GM12875 (cell line): ENCODE results near the gene SEMA3A.

ENCODE experiments used
- H3K4me3 ChIP-seq: one replicate; pipeline ENCODE4 v1.5.1; 2011; ENCODE audit warnings: low read depth, low read length, control low read depth
- TF ChIP-seq, protein P1 (sequence below): IDR thresholded peaks from 2 replicates; pipeline ENCODE4 v1.5.1; 2011; ENCODE audit warnings: low read depth, mild to moderate bottlenecking, control low read depth, inconsistent platforms, low read length, moderate library complexity, borderline replicate concordance; ENCODE audit not compliant: insufficient read depth

Gene SEMA3A

DNA sequence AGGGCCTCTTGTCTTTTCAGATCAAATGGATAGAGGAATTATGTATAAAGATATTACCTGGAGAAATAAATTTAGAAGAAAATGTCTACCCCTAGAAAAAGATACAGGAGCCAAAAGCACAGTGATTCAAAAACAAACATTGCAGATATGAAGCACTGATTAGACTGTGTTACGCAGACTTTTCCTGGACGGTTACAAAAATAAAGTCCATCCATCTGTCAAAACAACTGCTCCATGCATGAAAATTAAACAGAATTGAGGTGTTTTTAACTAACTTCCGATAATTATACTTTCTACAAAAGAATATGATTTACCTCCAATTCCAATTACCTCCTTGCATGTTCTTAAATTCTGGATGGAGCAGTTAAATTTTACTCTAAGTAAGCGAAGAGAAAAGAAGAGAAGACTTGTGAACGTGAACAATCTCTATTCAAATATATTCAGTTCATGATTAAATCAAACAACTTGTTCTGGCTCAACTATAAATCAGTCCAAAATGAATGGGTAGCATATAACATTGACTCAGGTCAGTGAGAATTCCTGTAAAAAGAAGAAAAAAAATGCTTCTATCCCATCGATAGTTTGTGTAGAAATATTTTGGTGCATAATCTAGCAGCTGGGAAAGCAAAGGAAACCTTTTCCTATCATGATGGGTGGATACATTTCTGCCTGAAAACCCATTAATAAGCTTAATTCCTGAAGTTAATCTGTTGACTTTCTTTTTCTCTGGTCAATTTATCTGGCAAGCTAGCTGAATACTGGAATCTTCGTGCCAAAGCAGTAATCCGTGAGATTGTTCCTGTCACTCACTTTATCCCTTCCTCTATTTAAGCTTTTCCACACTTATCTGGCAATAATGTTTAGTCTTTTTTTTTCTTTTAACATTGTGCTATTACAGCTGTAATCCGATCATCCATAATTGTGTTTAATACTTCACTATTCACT, 80.4 kb downstream of the SEMA3A start:
- no peak overlapping the region for H3K4me3 ChIP-seq
- TF ChIP-seq, protein P1, sequence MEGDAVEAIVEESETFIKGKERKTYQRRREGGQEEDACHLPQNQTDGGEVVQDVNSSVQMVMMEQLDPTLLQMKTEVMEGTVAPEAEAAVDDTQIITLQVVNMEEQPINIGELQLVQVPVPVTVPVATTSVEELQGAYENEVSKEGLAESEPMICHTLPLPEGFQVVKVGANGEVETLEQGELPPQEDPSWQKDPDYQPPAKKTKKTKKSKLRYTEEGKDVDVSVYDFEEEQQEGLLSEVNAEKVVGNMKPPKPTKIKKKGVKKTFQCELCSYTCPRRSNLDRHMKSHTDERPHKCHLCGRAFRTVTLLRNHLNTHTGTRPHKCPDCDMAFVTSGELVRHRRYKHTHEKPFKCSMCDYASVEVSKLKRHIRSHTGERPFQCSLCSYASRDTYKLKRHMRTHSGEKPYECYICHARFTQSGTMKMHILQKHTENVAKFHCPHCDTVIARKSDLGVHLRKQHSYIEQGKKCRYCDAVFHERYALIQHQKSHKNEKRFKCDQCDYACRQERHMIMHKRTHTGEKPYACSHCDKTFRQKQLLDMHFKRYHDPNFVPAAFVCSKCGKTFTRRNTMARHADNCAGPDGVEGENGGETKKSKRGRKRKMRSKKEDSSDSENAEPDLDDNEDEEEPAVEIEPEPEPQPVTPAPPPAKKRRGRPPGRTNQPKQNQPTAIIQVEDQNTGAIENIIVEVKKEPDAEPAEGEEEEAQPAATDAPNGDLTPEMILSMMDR: no peak

DNA sequence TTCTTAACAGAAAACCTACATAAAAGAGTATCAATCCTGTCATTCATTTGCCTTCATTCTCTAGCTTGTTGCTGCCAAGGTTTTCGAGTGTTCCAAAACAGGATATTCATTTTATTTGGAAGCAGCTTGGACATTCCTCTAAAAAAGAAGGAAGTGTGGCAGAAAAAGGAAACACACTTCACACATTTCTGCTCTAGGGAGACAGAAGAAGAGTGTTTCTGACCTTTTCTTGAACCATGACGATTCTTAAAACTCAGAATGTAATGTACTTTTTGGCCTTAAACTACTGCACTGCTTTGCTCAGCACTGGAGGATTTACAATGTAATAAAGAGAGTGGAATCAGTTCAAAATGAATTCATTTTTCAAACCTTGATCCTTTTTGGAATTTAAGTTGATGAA, 81.3 kb downstream of the SEMA3A start:
- H3K4me3 ChIP-seq: no peak overlapping the region
- TF ChIP-seq, protein P1: no peak

DNA sequence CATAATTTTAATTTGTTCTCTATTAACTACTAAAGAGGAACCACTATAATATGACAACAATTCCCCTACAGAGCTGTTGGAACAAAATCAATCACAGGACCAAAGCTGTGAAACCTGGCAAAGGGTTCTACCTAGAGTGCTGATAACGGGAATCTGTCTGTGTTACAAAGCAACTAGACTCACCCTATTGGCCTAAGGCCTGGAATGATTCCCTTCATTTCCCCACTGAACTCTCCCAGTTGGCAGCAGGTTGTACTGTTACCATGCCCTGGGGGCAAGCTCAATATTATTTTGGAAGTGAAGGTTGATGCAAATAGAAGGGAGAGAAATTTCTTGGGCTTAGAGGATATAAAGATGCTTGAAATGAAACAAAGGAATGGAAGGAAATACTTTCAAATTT, 81.8 kb downstream of the SEMA3A start:
- no peak overlapping the region for H3K4me3 ChIP-seq
- TF ChIP-seq, protein P1: no peak

DNA sequence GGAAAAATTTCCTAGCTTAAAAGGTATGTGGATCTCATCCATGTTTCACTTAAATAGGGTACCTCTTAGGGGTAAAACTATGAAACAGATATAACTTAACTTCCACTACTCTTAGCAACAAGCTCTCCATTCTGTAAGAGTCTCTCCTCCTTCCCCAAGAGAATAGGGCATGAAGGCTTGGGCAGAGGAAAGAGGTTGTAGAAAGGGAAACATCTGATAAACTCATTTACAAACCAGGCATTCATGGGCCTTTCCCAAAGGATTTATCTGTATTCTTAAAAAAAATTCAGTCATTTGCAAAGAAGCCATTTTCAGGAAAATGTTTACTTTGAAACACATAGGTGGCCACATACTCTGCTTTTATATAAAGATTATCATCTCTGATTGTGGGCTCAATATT, 82.7 kb downstream of the SEMA3A start:
- H3K4me3 ChIP-seq: no peak overlapping the region
- TF ChIP-seq, protein P1: no peak

DNA sequence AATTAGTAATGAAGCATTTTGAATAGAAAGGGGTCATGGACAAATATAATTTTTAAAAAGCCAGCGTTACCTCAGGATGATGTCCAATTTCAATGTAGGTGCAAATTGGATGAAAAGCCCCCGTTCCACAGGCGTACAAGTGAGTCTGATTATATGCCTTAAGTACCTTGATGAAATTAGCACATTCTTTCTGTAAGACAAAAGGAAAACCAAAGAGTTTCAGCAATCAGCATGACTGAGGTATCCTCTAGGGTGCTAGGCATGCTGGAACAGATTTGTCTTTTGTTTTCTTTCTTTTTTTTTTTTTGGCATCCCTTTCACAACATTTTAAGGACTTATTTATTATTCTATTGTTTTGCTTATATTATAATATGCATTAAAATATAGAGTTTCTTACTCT, 84.2 kb downstream of the SEMA3A start:
- H3K4me3 ChIP-seq: no peak overlapping the region
- TF ChIP-seq, protein P1: no peak

DNA sequence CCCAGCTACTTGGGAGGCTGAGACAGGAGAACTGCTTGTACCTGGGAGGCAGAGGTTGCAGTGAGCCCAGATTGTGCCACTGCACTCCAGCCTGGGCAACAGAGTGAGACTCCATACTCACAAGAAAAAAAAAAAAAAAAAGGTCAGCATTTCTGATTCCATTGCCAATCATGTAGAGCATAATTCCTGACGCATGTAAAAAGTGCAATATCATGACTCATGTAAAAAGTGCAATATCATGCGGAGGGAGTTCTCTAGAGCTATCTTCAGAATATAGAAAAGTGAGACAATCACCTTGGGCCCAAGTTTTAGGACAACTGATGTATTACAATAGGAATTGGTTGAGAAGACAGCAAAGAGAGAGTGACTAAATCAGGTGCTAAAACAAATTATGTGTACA, 85.8 kb downstream of the SEMA3A start:
- TF ChIP-seq, protein P1: no peak
- H3K4me3 ChIP-seq: no peak overlapping the region

DNA sequence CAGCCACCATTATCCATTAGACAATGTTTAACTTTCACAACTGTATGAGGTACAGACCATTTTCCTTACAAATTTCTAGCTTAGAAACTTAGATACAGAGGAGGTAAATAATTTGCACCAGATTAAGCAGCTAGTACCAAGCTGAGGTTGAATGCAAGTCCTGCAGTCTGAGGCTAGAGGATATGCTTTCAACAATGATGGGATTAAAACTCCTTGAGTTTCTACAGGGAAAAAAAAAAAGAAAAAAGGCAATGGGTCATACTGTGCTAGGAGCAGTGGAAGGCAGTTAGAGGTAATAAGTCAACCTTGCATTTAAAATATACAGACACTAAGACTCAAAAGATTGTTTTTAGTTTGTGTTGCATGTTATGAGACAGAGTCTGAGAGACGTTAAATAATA, 86.5 kb downstream of the SEMA3A start:
- no peak overlapping the region for H3K4me3 ChIP-seq
- TF ChIP-seq, protein P1: no peak
